HepG2 (cell line): ENCODE results near the gene NEK11. TPM values are rescaled to one million over a fixed set of nuclear protein-coding genes. Genes with fewer than 3 reads are reported as not detected.

Source experiments
- BATF2 ChIP-seq: sonication (generic); formaldehyde crosslinking; IDR thresholded peaks from 2 replicates; pipeline ENCODE4 v1.8.0; 2022; ENCODE audit warnings: mild to moderate bottlenecking, missing genetic modification reagents, moderate library complexity
- CCDC6 ChIP-seq: sonication (generic); formaldehyde crosslinking; IDR thresholded peaks from 2 replicates; pipeline ENCODE4 v1.8.1; 2022; ENCODE audit warnings: mild to moderate bottlenecking, missing genetic modification reagents, moderate library complexity
- KAT8 ChIP-seq: IDR thresholded peaks from 2 replicates; pipeline ENCODE4 v1.6.1; 2016; ENCODE audit warnings: missing genetic modification reagents, missing compliant biosample characterization
- MYC ChIP-seq: sonication (generic); formaldehyde crosslinking; IDR thresholded peaks from 2 replicates; pipeline ENCODE4 v1.9.0; 2021; ENCODE audit warnings: missing genetic modification reagents, borderline replicate concordance
- RERE ChIP-seq: IDR thresholded peaks from 2 replicates; pipeline ENCODE4 v1.6.1; 2016; ENCODE audit warnings: low read depth, missing genetic modification reagents, missing compliant biosample characterization
- SNAI1 ChIP-seq: sonication (generic); formaldehyde crosslinking; IDR thresholded peaks from 2 replicates; pipeline ENCODE4 v1.5.0; 2020; ENCODE audit warnings: mild to moderate bottlenecking, missing genetic modification reagents, borderline replicate concordance
- ZFP36L1 ChIP-seq: sonication (generic); formaldehyde crosslinking; IDR thresholded peaks from 2 replicates; pipeline ENCODE4 v1.8.0; 2022; ENCODE audit warnings: mild to moderate bottlenecking, missing genetic modification reagents, moderate library complexity
- ZNF124 ChIP-seq: sonication (generic); formaldehyde crosslinking; IDR thresholded peaks from 2 replicates; pipeline ENCODE4 v1.4.0; 2020; ENCODE audit warnings: missing genetic modification reagents
- ZNF335 ChIP-seq: sonication (generic); formaldehyde crosslinking; IDR thresholded peaks from 2 replicates; pipeline ENCODE4 v1.4.0; 2020; ENCODE audit warnings: missing genetic modification reagents
- ZNF703 ChIP-seq: sonication (generic); formaldehyde crosslinking; IDR thresholded peaks from 2 replicates; pipeline ENCODE4 v1.5.1; 2020; ENCODE audit warnings: missing genetic modification reagents, mild to moderate bottlenecking, moderate library complexity, borderline replicate concordance
- ZNF891 ChIP-seq: sonication (generic); formaldehyde crosslinking; IDR thresholded peaks from 2 replicates; pipeline ENCODE4 v1.5.0; 2020; ENCODE audit warnings: mild to moderate bottlenecking, missing genetic modification reagents
- polyA plus RNA-seq, 8 experiments: library from polyadenylated mRNA; depleted of rRNA in 3 of 8; stranded (reverse) in 7 of 8; unstranded in 1 of 8; fragments of >200 nt; fragmentation: Illumina TruSeq in 4 of 8; extraction: Trizol in 4 of 8; gene quantifications; 2 replicates each; pipeline versions ENCODE4 v1.2.1 to v1.2.3, GENCODE V29; 2011 to 2016; ENCODE audit warnings: low read depth in 4 of 8, missing spikeins in 1 of 8, mixed read lengths in 1 of 8; ENCODE audit not compliant: insufficient read depth in 1 of 8
- total RNA-seq, 5 experiments: library from RNA; depleted of rRNA; stranded (reverse); fragments of >200 nt; fragmentation: Illumina TruSeq; extraction: Trizol; gene quantifications; 2 replicates each; pipeline ENCODE4 v1.2.3, GENCODE V29; 2016; ENCODE audit warnings: low read depth in 1 of 5
- TF ChIP-seq, protein P1 (sequence below): IDR thresholded peaks from 2 replicates; pipeline ENCODE4 v1.6.1; 2016; ENCODE audit warnings: mild to moderate bottlenecking
- TF ChIP-seq, protein P2 (sequence below): sonication (generic); formaldehyde crosslinking; IDR thresholded peaks from 2 replicates; pipeline ENCODE4 v1.5.1; 2020; ENCODE audit warnings: mild to moderate bottlenecking, missing genetic modification reagents, moderate library complexity
- TF ChIP-seq, protein P3 (sequence below): sonication (generic); formaldehyde crosslinking; IDR thresholded peaks from 2 replicates; pipeline ENCODE4 v1.4.0; 2020; ENCODE audit warnings: low read depth, mild to moderate bottlenecking, missing genetic modification reagents
- TF ChIP-seq, protein P4 (sequence below): sonication (generic); formaldehyde crosslinking; IDR thresholded peaks from 2 replicates; pipeline ENCODE4 v1.4.0; 2020; ENCODE audit warnings: missing genetic modification reagents, borderline replicate concordance

NEK11 gene
- total and polyA plus RNA-seq, 2 of the 13 experiments (the other 11 are each of a cell fraction or from before 2014, with no cell fraction given), result 0.95 to 2.2 TPM

DNA sequence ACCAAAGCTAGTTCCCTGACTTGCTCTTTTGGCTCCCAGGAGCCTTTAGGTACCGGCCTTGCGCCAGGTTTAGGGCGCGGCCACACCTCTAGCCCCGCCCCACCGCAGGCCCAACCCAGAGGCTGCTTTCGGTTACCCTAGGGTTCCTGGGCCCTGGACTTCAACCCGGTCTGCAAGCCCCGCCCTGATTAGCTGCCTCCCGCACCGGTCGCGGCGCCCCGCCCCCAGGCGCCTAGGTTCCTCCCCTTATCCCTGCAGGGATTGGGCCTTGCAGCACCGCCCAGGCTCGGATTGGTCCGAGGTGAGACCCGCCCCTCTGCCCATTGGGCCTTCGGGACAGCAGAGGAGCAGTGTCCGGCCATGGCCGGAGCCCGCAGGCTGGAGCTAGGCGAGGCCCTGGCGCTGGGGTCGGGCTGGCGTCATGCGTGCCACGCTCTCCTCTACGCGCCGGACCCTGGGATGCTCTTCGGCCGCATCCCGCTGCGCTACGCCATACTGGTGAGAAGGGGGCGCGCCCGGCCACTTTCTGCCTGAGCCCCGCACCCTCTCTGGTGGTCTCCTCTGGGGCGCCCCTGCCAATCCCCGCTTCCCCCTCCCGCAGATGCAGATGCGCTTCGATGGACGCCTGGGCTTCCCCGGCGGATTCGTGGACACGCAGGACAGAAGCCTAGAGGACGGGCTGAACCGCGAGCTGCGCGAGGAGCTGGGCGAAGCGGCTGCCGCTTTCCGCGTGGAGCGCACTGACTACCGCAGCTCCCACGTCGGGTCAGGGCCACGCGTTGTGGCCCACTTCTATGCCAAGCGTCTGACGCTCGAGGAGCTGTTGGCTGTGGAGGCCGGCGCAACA, 355.0 kb downstream of the NEK11 start, which contains the start of gene NUDT16 (continued):
- TF ChIP-seq, protein P1, sequence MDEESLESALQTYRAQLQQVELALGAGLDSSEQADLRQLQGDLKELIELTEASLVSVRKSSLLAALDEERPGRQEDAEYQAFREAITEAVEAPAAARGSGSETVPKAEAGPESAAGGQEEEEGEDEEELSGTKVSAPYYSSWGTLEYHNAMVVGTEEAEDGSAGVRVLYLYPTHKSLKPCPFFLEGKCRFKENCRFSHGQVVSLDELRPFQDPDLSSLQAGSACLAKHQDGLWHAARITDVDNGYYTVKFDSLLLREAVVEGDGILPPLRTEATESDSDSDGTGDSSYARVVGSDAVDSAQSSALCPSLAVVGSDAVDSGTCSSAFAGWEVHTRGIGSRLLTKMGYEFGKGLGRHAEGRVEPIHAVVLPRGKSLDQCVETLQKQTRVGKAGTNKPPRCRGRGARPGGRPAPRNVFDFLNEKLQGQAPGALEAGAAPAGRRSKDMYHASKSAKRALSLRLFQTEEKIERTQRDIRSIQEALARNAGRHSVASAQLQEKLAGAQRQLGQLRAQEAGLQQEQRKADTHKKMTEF (CRISPR knock-in tag), result peak; percentile 71; the same call in 1 of the 2 replicates
- TF ChIP-seq RERE (no peak), CCDC6 (CRISPR knock-in tag) (no peak), ZFP36L1 (CRISPR knock-in tag) (0 out of 2 replicates have a peak, but pooled peaks have one; percentile 46), ZNF703 (CRISPR knock-in tag) (no peak), KAT8 (CRISPR knock-in tag) (peak; percentile 91), ZNF335 (no peak), BATF2 (CRISPR knock-in tag) (no peak), SNAI1 (CRISPR knock-in tag) (no peak), MYC (peak; percentile 84), ZNF891 (CRISPR knock-in tag) (no peak), ZNF124 (CRISPR knock-in tag) (0 out of 2 replicates have a peak, but pooled peaks have one; percentile 6)
- TF ChIP-seq, protein P2, sequence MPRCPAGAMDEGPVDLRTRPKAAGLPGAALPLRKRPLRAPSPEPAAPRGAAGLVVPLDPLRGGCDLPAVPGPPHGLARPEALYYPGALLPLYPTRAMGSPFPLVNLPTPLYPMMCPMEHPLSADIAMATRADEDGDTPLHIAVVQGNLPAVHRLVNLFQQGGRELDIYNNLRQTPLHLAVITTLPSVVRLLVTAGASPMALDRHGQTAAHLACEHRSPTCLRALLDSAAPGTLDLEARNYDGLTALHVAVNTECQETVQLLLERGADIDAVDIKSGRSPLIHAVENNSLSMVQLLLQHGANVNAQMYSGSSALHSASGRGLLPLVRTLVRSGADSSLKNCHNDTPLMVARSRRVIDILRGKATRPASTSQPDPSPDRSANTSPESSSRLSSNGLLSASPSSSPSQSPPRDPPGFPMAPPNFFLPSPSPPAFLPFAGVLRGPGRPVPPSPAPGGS (CRISPR knock-in tag), result peak; percentile 68; the same call in 1 of the 2 replicates
- TF ChIP-seq, protein P3, sequence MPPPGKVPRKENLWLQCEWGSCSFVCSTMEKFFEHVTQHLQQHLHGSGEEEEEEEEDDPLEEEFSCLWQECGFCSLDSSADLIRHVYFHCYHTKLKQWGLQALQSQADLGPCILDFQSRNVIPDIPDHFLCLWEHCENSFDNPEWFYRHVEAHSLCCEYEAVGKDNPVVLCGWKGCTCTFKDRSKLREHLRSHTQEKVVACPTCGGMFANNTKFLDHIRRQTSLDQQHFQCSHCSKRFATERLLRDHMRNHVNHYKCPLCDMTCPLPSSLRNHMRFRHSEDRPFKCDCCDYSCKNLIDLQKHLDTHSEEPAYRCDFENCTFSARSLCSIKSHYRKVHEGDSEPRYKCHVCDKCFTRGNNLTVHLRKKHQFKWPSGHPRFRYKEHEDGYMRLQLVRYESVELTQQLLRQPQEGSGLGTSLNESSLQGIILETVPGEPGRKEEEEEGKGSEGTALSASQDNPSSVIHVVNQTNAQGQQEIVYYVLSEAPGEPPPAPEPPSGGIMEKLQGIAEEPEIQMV (CRISPR knock-in tag), result no peak
- TF ChIP-seq, protein P4, sequence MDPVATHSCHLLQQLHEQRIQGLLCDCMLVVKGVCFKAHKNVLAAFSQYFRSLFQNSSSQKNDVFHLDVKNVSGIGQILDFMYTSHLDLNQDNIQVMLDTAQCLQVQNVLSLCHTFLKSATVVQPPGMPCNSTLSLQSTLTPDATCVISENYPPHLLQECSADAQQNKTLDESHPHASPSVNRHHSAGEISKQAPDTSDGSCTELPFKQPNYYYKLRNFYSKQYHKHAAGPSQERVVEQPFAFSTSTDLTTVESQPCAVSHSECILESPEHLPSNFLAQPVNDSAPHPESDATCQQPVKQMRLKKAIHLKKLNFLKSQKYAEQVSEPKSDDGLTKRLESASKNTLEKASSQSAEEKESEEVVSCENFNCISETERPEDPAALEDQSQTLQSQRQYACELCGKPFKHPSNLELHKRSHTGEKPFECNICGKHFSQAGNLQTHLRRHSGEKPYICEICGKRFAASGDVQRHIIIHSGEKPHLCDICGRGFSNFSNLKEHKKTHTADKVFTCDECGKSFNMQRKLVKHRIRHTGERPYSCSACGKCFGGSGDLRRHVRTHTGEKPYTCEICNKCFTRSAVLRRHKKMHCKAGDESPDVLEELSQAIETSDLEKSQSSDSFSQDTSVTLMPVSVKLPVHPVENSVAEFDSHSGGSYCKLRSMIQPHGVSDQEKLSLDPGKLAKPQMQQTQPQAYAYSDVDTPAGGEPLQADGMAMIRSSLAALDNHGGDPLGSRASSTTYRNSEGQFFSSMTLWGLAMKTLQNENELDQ (CRISPR knock-in tag), result no peak
